ENCODE data around the gene EFCAB10.
A peak's percentile ranks its signal among the peaks of the same experiment; 100 is the strongest.

EFCAB10 gene

GRCh38 chr7:105596866-105597265, 15.6 kb upstream of the EFCAB10 start:
- no peak for DNase-seq

- DNase-seq = no peak
Observed at GRCh38 chr7:105594034-105594433, 12.7 kb upstream of the EFCAB10 start.

GRCh38 chr7:105591522-105591921, 10.2 kb upstream of the EFCAB10 start:
- no peak for DNase-seq

- DNase-seq = no peak
Observed at GRCh38 chr7:105590793-105591192, 9.5 kb upstream of the EFCAB10 start.

- peak; percentile 82 for DNase-seq
Observed at GRCh38 chr7:105589356-105590077, 8.2 kb upstream of the EFCAB10 start.

- DNase-seq = peak; percentile 25
Observed at GRCh38 chr7:105587909-105588635, 6.8 kb upstream of the EFCAB10 start.

- DNase-seq = no peak
Observed at GRCh38 chr7:105585850-105586500, 4.7 kb upstream of the EFCAB10 start.

GRCh38 chr7:105584165-105584564, 2.9 kb upstream of the EFCAB10 start:
- DNase-seq = no peak

GRCh38 chr7:105583061-105583460, 1.8 kb upstream of the EFCAB10 start:
- no peak for DNase-seq

- peak; percentile 52 for DNase-seq
Observed at GRCh38 chr7:105580022-105580740, 1.1 kb downstream of the EFCAB10 start.

- no peak for DNase-seq
Observed at GRCh38 chr7:105578496-105578895, 2.8 kb downstream of the EFCAB10 start.

- DNase-seq = no peak
Observed at GRCh38 chr7:105577251-105577650, 4.0 kb downstream of the EFCAB10 start.

- no peak for DNase-seq
Observed at GRCh38 chr7:105571891-105572290, 9.4 kb downstream of the EFCAB10 start.

- no peak for DNase-seq
Observed at GRCh38 chr7:105567821-105568220, 13.5 kb downstream of the EFCAB10 start.

GRCh38 chr7:105567024-105567423, 14.3 kb downstream of the EFCAB10 start:
- no peak for DNase-seq

GRCh38 chr7:105565190-105565589, 16.1 kb downstream of the EFCAB10 start:
- DNase-seq = no peak

GRCh38 chr7:105559926-105560325, 21.4 kb downstream of the EFCAB10 start:
- DNase-seq = no peak

GRCh38 chr7:105538339-105538738, 43.0 kb downstream of the EFCAB10 start:
- DNase-seq = no peak

- peak; percentile 8 for DNase-seq
Observed at GRCh38 chr7:105532709-105533460, 48.4 kb downstream of the EFCAB10 start.

GRCh38 chr7:105531792-105532671, 49.3 kb downstream of the EFCAB10 start, which contains the start of gene RINT1:
Gene RINT1 (plus strand): TSS chr7:105532201. CDS start chr7:105532316, 115 bp downstream.
- DNase-seq = peak; percentile 89

GRCh38 chr7:105530546-105530945, 50.7 kb downstream of the EFCAB10 start:
- DNase-seq = no peak
